ENCODE measurements around the gene SIGLEC9. TPM values are rescaled to one million over a fixed set of nuclear protein-coding genes. Genes with fewer than 3 reads are reported as not detected.
"Not testable (repeated sequence)": the region's sequence is repeated elsewhere in the genome, so short reads cannot be mapped to it uniquely, and the experiment has no call there.

Gene SIGLEC9
- total RNA-seq, 1 donor from 2014 or later: not detected

- H3K9me3 Mint-ChIP-seq (ENCODE audit: unreplicated experiment): peaks cover 15% of the 10 kb centered on the region
- no peak overlapping the region for H3K27ac Mint-ChIP-seq (ENCODE audit: unreplicated experiment)
- peaks cover 2% of the 10 kb centered on the region for H3K27me3 Mint-ChIP-seq (ENCODE audit: unreplicated experiment)
- H3K36me3 Mint-ChIP-seq (ENCODE audit: unreplicated experiment): no peaks in the 10 kb centered on the region
- DNase-seq (ENCODE audit: extremely low spot score, unreplicated experiment): no peak
- H3K4me3 Mint-ChIP-seq (ENCODE audit: unreplicated experiment): no peak overlapping the region
- TF ChIP-seq, protein P1, sequence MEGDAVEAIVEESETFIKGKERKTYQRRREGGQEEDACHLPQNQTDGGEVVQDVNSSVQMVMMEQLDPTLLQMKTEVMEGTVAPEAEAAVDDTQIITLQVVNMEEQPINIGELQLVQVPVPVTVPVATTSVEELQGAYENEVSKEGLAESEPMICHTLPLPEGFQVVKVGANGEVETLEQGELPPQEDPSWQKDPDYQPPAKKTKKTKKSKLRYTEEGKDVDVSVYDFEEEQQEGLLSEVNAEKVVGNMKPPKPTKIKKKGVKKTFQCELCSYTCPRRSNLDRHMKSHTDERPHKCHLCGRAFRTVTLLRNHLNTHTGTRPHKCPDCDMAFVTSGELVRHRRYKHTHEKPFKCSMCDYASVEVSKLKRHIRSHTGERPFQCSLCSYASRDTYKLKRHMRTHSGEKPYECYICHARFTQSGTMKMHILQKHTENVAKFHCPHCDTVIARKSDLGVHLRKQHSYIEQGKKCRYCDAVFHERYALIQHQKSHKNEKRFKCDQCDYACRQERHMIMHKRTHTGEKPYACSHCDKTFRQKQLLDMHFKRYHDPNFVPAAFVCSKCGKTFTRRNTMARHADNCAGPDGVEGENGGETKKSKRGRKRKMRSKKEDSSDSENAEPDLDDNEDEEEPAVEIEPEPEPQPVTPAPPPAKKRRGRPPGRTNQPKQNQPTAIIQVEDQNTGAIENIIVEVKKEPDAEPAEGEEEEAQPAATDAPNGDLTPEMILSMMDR (IDR thresholded peaks at IDR 0.05): no peak
- H3K4me1 Mint-ChIP-seq (ENCODE audit: unreplicated experiment): no peaks in the 10 kb centered on the region
Observed at GRCh38 chr19:51139299-51140014, 14.8 kb downstream of the SIGLEC9 start.

DNA sequence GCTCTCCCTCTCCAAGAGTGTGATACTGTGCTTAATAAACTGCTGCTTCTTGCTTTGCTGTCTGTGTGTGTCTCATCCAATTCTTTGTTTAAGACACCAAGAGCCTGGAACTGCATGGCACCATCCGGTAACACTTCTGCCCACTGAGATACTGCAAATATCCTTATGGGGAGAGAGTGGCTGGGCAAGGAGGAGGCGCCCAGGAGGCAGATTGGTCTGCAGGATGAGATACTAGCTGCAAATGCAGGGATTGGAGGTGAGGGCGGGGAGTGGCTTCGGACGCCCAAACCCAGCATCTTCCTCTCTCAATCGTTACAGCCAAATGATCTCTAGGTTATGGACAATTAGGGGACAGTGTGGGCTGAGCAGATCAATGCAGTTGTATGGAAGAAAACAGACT lies 15.7 kb downstream of the SIGLEC9 start:
- H3K36me3 Mint-ChIP-seq (ENCODE audit: unreplicated experiment): no peaks in the 10 kb centered on the region
- no peak overlapping the region for H3K27ac Mint-ChIP-seq (ENCODE audit: unreplicated experiment)
- no peak overlapping the region for H3K4me3 Mint-ChIP-seq (ENCODE audit: unreplicated experiment)
- H3K9me3 Mint-ChIP-seq (ENCODE audit: unreplicated experiment): peaks cover 6% of the 10 kb centered on the region
- TF ChIP-seq, protein P1 (IDR thresholded peaks at IDR 0.05): no peak
- H3K4me1 Mint-ChIP-seq (ENCODE audit: unreplicated experiment): no peaks in the 10 kb centered on the region
- DNase-seq (ENCODE audit: extremely low spot score, unreplicated experiment): peak; percentile 51
- peaks cover 2% of the 10 kb centered on the region for H3K27me3 Mint-ChIP-seq (ENCODE audit: unreplicated experiment)

- Mint-ChIP-seq H3K36me3 (ENCODE audit: unreplicated experiment) (no peaks in the 10 kb centered on the region), H3K9me3 (ENCODE audit: unreplicated experiment) (no peaks in the 10 kb centered on the region), H3K4me3 (ENCODE audit: unreplicated experiment) (no peak overlapping the region), H3K27ac (ENCODE audit: unreplicated experiment) (no peak overlapping the region), H3K27me3 (ENCODE audit: unreplicated experiment) (peaks cover 2% of the 10 kb centered on the region), H3K4me1 (ENCODE audit: unreplicated experiment) (no peaks in the 10 kb centered on the region)
- TF ChIP-seq, protein P1 (IDR thresholded peaks at IDR 0.05): no peak
- DNase-seq (ENCODE audit: extremely low spot score, unreplicated experiment): no peak
Observed at GRCh38 chr19:51141181-51141580, 16.5 kb downstream of the SIGLEC9 start.

- no peaks in the 10 kb centered on the region for H3K36me3 Mint-ChIP-seq (ENCODE audit: unreplicated experiment)
- H3K9me3 Mint-ChIP-seq (ENCODE audit: unreplicated experiment): no peaks in the 10 kb centered on the region
- H3K27me3 Mint-ChIP-seq (ENCODE audit: unreplicated experiment): peaks cover 2% of the 10 kb centered on the region
- H3K4me1 Mint-ChIP-seq (ENCODE audit: unreplicated experiment): no peaks in the 10 kb centered on the region
- no peak within 1 kb of the TSS for H3K4me3 Mint-ChIP-seq (ENCODE audit: unreplicated experiment)
- H3K27ac Mint-ChIP-seq (ENCODE audit: unreplicated experiment): no peak within 1 kb of the TSS
- TF ChIP-seq, protein P1 (IDR thresholded peaks at IDR 0.05): no peak
- peak; percentile 81 for DNase-seq (ENCODE audit: extremely low spot score, unreplicated experiment)
Observed at GRCh38 chr19:51142119-51142518, 17.4 kb downstream of the SIGLEC9 start, which contains the start of gene SIGLEC7. SIGLEC7 (plus strand) TSS chr19:51142301; CDS start chr19:51142370, 69 bp downstream.

GRCh38 chr19:51142809-51143475 lies 18.2 kb downstream of the SIGLEC9 start:
- not testable (repeated sequence) for H3K27ac Mint-ChIP-seq (ENCODE audit: unreplicated experiment); H3K4me3 Mint-ChIP-seq (ENCODE audit: unreplicated experiment); H3K4me1 Mint-ChIP-seq (ENCODE audit: unreplicated experiment); H3K36me3 Mint-ChIP-seq (ENCODE audit: unreplicated experiment); H3K27me3 Mint-ChIP-seq (ENCODE audit: unreplicated experiment); H3K9me3 Mint-ChIP-seq (ENCODE audit: unreplicated experiment)
- DNase-seq (ENCODE audit: extremely low spot score, unreplicated experiment): peak; percentile 72

All from osteocyte (in vitro differentiated cells).